Testis (tissue), 3 donors: ENCODE data around the gene DIO1. TPM values are rescaled to one million over a fixed set of nuclear protein-coding genes. Genes with fewer than 3 reads are reported as not detected.
A peak's percentile ranks its signal among the peaks of the same experiment; 100 is the strongest.

Experiments
- DNase-seq: peaks from one replicate; pipeline ENCODE4 v3.0.0-alpha.2; 2019
- H3K27ac ChIP-seq, 2 donors: fragments of 200-600 bp; sonication (generic); one replicate each; pipeline ENCODE4 v1.5.1; 2019
- H3K27me3 ChIP-seq: fragments of 200-600 bp; sonication (generic); one replicate; pipeline ENCODE4 v1.5.1; 2019
- H3K36me3 ChIP-seq: fragments of 200-600 bp; sonication (generic); one replicate; pipeline ENCODE4 v1.5.1; 2017; ENCODE audit warnings: low read depth; ENCODE audit errors: missing control alignments
- H3K4me1 ChIP-seq: fragments of 200-600 bp; sonication (generic); one replicate; pipeline ENCODE4 v1.5.1; 2019
- H3K4me3 ChIP-seq, 2 donors: fragments of 200-600 bp; sonication (generic); one replicate each; pipeline ENCODE4 v1.5.1; 2017 to 2019
- H3K9me3 ChIP-seq: fragments of 200-600 bp; sonication (generic); one replicate; pipeline ENCODE4 v1.5.1; 2017
- CTCF ChIP-seq, 3 experiments: fragments of 450-650 bp in 2 of 3; fragments of 200-600 bp in 1 of 3; sonication (generic) in 1 of 3; IDR thresholded peaks; one replicate each; pipeline ENCODE4 v1.5.1; 2016 to 2019; ENCODE audit warnings: antibody characterized with exemption in 3 of 3, mild to moderate bottlenecking in 2 of 3, moderate library complexity in 1 of 3
- POLR2A ChIP-seq: fragments of 450-650 bp; IDR thresholded peaks from one replicate; pipeline ENCODE4 v1.6.1; 2017; ENCODE audit warnings: antibody characterized with exemption, mild to moderate bottlenecking, moderate library complexity
- WGBS, 2 donors: methylation state at CpG; one replicate each; pipeline ENCODE4 v1.1.5; 2018; 5-methylcytosine and 5-hydroxymethylcytosine counted together
- intact Hi-C: fragments of 100-400 bp; cut with DNase I; formaldehyde crosslinking; loops from one replicate; pipeline ENCODE4 v1.15.1; 2023; ENCODE audit warnings: low total_unique reads
- polyA plus RNA-seq: library from polyadenylated mRNA; stranded (reverse); fragments of 350-450 nt; fragmentation: Illumina TruSeq; extraction: RNeasy Lipid Tissue Mini Kit (QIAGEN cat#74804); gene quantifications from one replicate; pipeline ENCODE4 v1.2.3, GENCODE V29; 2014; ENCODE audit warnings: low read depth, low replicate concordance; ENCODE audit not compliant: insufficient read depth
- total RNA-seq, 2 donors: library from RNA; depleted of rRNA; stranded (reverse); fragments of >200 nt; gene quantifications; one replicate each; pipeline ENCODE4 v1.2.3, GENCODE V29; 2016

Gene DIO1
- total and polyA plus RNA-seq, 3 donors from 2014 or later = 0.81 to 1.7 TPM; not detected in 1

- Histone ChIP-seq H3K4me1 (peaks cover 10% of the 10 kb centered on the region), H3K9me3 (no peaks in the 10 kb centered on the region), H3K36me3 (no peaks in the 10 kb centered on the region), H3K27me3 (no peaks in the 10 kb centered on the region), H3K27ac (peak overlapping the region in 1 of 2 donors; percentile 26), H3K4me3 (no peak overlapping the region)
- no peak for DNase-seq
- intact Hi-C loops = no loop called here
- WGBS, 2 donors = 34 to 42% methylated on average over 3 of the region's 3 CpGs
- TF ChIP-seq POLR2A (no peak), CTCF (IDR thresholded peaks at IDR 0.05) (no peak)
Measured at GRCh38 chr1:53957194-53957818, 63.3 kb downstream of the DIO1 start.

GRCh38 chr1:53959664-53960250 is 65.8 kb downstream of the DIO1 start:
- no peaks in the 10 kb centered on the region for H3K9me3 ChIP-seq
- H3K27ac ChIP-seq = no peak overlapping the region
- TF ChIP-seq CTCF (IDR thresholded peaks at IDR 0.05) (peak; percentile 29 to 40 (median 32)), POLR2A (no peak)
- H3K27me3 ChIP-seq = no peaks in the 10 kb centered on the region
- H3K4me3 ChIP-seq = no peak overlapping the region
- intact Hi-C loops = no loop called here
- H3K36me3 ChIP-seq = no peaks in the 10 kb centered on the region
- peaks cover 10% of the 10 kb centered on the region for H3K4me1 ChIP-seq
- DNase-seq = no peak

Other genes starting within 250 kb of the DIO1 start
- gene GLIS1, start 155.0 kb upstream of the DIO1 start, total RNA-seq = 1 to 10 TPM; 3.8 to 6.1 TPM
- gene GLIS1, start 155.0 kb upstream of the DIO1 start, polyA plus RNA-seq = 2.9 TPM
- 10 to 100 TPM; 22.2 to 26.4 TPM for gene NDC1, start 55.9 kb upstream of the DIO1 start, total RNA-seq
- 13.0 TPM for gene NDC1, start 55.9 kb upstream of the DIO1 start, polyA plus RNA-seq
- 10 to 100 TPM; 34.1 to 35.9 TPM for gene YIPF1, start 4.4 kb upstream of the DIO1 start, total RNA-seq
- 45.9 TPM for gene YIPF1, start 4.4 kb upstream of the DIO1 start, polyA plus RNA-seq
- gene IFT25, start 51.5 kb downstream of the DIO1 start, total RNA-seq = 10 to 100 TPM; 28.1 to 43.7 TPM
- gene IFT25, start 51.5 kb downstream of the DIO1 start, polyA plus RNA-seq = 34.1 TPM
- gene LRRC42, start 52.2 kb downstream of the DIO1 start, total RNA-seq = 10 to 100 TPM; 37.8 to 41.2 TPM
- 42.8 TPM for gene LRRC42, start 52.2 kb downstream of the DIO1 start, polyA plus RNA-seq
- gene LDLRAD1, start 124.0 kb downstream of the DIO1 start, total RNA-seq = 1 to 10 TPM in 1 of 2 donors, under 1 TPM in 1; 0.81 to 1.2 TPM
- 1.1 TPM for gene LDLRAD1, start 124.0 kb downstream of the DIO1 start, polyA plus RNA-seq
- gene TMEM59, start 159.0 kb downstream of the DIO1 start, total RNA-seq = 100 to 1,000 TPM; 209 to 289 TPM
- gene TMEM59, start 159.0 kb downstream of the DIO1 start, polyA plus RNA-seq = 338 TPM
- 10 to 100 TPM; 10.7 to 16.1 TPM for gene TCEANC2, start 159.4 kb downstream of the DIO1 start, total RNA-seq
- 14.1 TPM for gene TCEANC2, start 159.4 kb downstream of the DIO1 start, polyA plus RNA-seq